Choroid plexus epithelial cell (primary cell): ENCODE data around the gene MEIKIN.

Source experiments
- DNase-seq: peaks from one replicate; pipeline ENCODE4 v3.0.0-alpha.2; 2010; ENCODE audit warnings: low read depth
- H3K4me3 ChIP-seq: 2 replicates; pipeline ENCODE4 v1.5.1; 2011; ENCODE audit warnings: low read depth, mild to moderate bottlenecking, control low read depth, low read length, moderate library complexity
- CTCF ChIP-seq: conservative IDR thresholded peaks from 2 replicates; pipeline ENCODE4 v1.5.1; 2011; ENCODE audit warnings: low read depth, mild to moderate bottlenecking, control low read depth, inconsistent platforms, low read length, moderate library complexity

MEIKIN gene

DNA sequence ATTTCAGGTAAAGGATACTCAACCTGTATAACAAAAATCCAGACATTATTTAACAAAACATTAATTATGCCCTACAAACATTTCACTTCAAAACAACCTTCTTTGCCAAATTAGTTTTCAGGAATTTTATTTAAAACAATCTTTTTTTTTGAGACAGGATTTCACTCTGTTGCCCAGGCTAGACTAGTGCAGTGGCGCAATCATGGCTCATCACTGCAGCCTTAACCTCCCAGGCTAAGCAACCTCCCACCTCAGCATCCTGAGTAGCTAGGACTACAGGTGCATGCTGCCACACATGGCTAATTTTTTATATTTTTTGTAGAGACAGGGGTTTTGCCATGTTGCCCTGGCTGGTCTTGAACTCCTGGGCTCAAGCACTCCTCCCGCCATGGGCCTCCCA lies 152.6 kb downstream of the MEIKIN start:
- H3K4me3 ChIP-seq: no peak overlapping the region
- no peak for DNase-seq
- no peak for TF ChIP-seq CTCF

DNA sequence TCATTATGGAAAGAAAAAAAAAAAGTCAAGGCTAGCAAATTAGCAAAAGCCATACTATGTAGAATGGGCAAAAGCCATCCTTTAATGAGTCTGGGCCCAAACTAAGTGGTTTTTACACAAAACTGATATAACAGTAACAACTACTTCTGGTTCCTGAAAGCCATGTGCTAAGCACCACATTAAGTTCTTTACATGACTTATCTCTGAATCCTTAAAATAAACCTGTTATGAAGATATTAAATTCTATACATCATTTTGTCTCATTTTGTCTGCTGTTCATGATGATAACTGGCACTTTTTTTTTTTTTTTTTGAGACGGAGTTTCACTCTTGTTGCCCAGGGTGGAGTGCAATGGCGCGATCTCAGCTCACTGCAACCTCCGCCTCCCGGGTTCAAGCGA lies 153.6 kb downstream of the MEIKIN start:
- DNase-seq: no peak
- no peak for TF ChIP-seq CTCF
- no peak overlapping the region for H3K4me3 ChIP-seq

DNA sequence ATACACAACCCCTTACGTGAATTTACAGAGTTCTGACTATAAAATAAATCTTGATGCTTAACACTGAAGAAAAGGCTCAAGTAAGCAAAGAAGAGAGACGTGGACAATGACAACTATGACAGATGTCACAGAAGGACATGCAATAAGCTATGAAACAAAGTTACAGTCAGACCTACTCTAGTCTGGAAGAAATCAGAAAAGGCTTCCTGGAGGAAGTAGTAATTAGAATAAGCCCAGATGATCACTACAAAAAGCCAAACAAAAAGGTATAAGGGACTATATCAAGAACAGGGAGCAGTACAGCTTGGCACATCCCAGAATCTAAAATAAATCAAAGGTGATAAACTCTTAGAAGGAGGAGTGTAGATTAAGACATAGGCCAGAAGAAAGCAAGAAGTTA lies 154.9 kb downstream of the MEIKIN start:
- no peak overlapping the region for H3K4me3 ChIP-seq
- no peak for TF ChIP-seq CTCF
- DNase-seq: no peak

DNA sequence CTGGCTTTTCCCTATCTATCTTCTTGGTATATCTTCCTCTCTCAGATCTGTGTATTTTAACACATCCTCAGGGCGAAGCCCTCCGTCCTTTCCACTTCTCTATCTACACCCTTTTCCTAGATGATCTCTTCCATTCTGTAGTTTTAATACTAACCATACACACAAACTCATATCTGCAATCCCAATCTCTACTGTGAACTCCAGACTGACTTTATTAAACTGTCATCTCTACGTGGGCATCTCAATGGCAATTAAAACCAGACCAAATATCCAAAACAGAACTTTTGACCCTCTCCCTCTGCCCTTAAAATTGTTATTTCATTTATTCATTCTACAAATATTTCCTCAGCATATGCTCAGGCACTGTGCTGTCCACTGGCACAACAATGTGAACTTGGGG lies 155.7 kb downstream of the MEIKIN start:
- no peak for TF ChIP-seq CTCF
- no peak for DNase-seq
- no peak overlapping the region for H3K4me3 ChIP-seq

DNA sequence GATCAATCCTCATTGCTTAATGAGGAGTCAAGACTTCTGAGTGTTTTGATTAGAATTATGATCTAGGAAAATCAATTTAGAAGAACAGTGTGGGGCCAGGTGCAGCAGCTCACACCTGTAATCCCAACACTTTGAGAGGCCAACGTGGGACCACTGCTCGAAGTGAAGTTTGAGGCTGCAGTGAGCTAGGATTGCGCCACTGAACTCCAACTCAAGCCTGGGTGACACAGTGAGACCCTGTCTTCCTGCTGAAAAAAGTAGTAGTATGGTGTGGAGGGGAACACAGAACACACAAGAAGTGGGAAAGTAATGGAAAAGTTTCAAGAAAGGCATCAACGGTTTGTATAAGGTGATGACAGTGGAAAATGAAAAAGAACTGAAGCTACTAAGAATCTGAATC lies 157.7 kb downstream of the MEIKIN start:
- DNase-seq: no peak
- no peak for TF ChIP-seq CTCF
- no peak overlapping the region for H3K4me3 ChIP-seq

- TF ChIP-seq CTCF: no peak
- H3K4me3 ChIP-seq: no peak overlapping the region
- DNase-seq: no peak
Observed at GRCh38 chr5:131786900-131787692, 158.4 kb downstream of the MEIKIN start.

GRCh38 chr5:131786036-131786435 lies 159.4 kb downstream of the MEIKIN start:
- TF ChIP-seq CTCF: no peak
- no peak overlapping the region for H3K4me3 ChIP-seq
- no peak for DNase-seq
